DOHH2 (cell line): ENCODE results near the gene ZDHHC18.

Experiments
- EZH2phosphoT487 ChIP-seq: fragments of 200-600 bp; sonication (generic); IDR thresholded peaks from 2 replicates; pipeline ENCODE4 v1.6.1; 2017; ENCODE audit warnings: borderline replicate concordance, mild to moderate bottlenecking, antibody characterized with exemption, low read length, moderate library complexity, mixed read lengths
- TF ChIP-seq, protein P1 (sequence below): fragments of 200-600 bp; sonication (generic); IDR thresholded peaks from one replicate; pipeline ENCODE4 v1.5.1; 2014; ENCODE audit warnings: antibody characterized with exemption, mild to moderate bottlenecking, low read depth, low read length; ENCODE audit not compliant: poor library complexity, severe bottlenecking

- TF ChIP-seq, protein P1, sequence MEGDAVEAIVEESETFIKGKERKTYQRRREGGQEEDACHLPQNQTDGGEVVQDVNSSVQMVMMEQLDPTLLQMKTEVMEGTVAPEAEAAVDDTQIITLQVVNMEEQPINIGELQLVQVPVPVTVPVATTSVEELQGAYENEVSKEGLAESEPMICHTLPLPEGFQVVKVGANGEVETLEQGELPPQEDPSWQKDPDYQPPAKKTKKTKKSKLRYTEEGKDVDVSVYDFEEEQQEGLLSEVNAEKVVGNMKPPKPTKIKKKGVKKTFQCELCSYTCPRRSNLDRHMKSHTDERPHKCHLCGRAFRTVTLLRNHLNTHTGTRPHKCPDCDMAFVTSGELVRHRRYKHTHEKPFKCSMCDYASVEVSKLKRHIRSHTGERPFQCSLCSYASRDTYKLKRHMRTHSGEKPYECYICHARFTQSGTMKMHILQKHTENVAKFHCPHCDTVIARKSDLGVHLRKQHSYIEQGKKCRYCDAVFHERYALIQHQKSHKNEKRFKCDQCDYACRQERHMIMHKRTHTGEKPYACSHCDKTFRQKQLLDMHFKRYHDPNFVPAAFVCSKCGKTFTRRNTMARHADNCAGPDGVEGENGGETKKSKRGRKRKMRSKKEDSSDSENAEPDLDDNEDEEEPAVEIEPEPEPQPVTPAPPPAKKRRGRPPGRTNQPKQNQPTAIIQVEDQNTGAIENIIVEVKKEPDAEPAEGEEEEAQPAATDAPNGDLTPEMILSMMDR, result peak; percentile 93
- no peak for TF ChIP-seq EZH2phosphoT487
Measured at GRCh38 chr1:26788836-26789611, 37.5 kb upstream of the ZDHHC18 start.
